IMR-90 (cell line): ENCODE results near the gene TBC1D16.

ENCODE experiments used
- CEBPB ChIP-seq: IDR thresholded peaks from 2 replicates; pipeline ENCODE4 v1.6.1; 2012; ENCODE audit warnings: low read depth, low read length, improper control_type of control experiment
- CHD1 ChIP-seq: IDR thresholded peaks from 2 replicates; pipeline ENCODE4 v1.6.1; 2012; ENCODE audit warnings: low read depth, low read length, improper control_type of control experiment
- MXI1 ChIP-seq: IDR thresholded peaks from 2 replicates; pipeline ENCODE4 v1.6.1; 2012; ENCODE audit warnings: low read depth, mild to moderate bottlenecking, low read length, moderate library complexity, borderline replicate concordance
- POLR2A ChIP-seq: IDR thresholded peaks from 2 replicates; pipeline ENCODE4 v1.6.1; 2012; ENCODE audit warnings: mild to moderate bottlenecking, low read depth, low read length
- RAD21 ChIP-seq: IDR thresholded peaks from 2 replicates; pipeline ENCODE4 v1.6.1; 2012; ENCODE audit warnings: low read length, improper control_type of control experiment
- RCOR1 ChIP-seq: IDR thresholded peaks from 2 replicates; pipeline ENCODE4 v1.6.1; 2012; ENCODE audit warnings: mild to moderate bottlenecking, low read length, improper control_type of control experiment; ENCODE audit not compliant: insufficient replicate concordance
- TF ChIP-seq, protein P1 (sequence below): conservative IDR thresholded peaks from 2 replicates; pipeline ENCODE4 v1.5.1; 2012; ENCODE audit warnings: mild to moderate bottlenecking, low read depth, low read length, improper control_type of control experiment
- TF ChIP-seq, protein P2 (sequence below): fragments of 150-350 bp; IDR thresholded peaks from 2 replicates; pipeline ENCODE4 v1.6.1; 2016; ENCODE audit warnings: low read depth, mild to moderate bottlenecking, low read length, moderate library complexity, borderline replicate concordance

GRCh38 chr17:79926142-79926604 lies 109.5 kb downstream of the TBC1D16 start:
- TF ChIP-seq, protein P1, sequence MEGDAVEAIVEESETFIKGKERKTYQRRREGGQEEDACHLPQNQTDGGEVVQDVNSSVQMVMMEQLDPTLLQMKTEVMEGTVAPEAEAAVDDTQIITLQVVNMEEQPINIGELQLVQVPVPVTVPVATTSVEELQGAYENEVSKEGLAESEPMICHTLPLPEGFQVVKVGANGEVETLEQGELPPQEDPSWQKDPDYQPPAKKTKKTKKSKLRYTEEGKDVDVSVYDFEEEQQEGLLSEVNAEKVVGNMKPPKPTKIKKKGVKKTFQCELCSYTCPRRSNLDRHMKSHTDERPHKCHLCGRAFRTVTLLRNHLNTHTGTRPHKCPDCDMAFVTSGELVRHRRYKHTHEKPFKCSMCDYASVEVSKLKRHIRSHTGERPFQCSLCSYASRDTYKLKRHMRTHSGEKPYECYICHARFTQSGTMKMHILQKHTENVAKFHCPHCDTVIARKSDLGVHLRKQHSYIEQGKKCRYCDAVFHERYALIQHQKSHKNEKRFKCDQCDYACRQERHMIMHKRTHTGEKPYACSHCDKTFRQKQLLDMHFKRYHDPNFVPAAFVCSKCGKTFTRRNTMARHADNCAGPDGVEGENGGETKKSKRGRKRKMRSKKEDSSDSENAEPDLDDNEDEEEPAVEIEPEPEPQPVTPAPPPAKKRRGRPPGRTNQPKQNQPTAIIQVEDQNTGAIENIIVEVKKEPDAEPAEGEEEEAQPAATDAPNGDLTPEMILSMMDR: no peak
- TF ChIP-seq, protein P2, sequence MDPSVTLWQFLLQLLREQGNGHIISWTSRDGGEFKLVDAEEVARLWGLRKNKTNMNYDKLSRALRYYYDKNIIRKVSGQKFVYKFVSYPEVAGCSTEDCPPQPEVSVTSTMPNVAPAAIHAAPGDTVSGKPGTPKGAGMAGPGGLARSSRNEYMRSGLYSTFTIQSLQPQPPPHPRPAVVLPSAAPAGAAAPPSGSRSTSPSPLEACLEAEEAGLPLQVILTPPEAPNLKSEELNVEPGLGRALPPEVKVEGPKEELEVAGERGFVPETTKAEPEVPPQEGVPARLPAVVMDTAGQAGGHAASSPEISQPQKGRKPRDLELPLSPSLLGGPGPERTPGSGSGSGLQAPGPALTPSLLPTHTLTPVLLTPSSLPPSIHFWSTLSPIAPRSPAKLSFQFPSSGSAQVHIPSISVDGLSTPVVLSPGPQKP: no peak
- TF ChIP-seq RAD21 (no peak), POLR2A (no peak), CHD1 (no peak), RCOR1 (no peak), CEBPB (no peak), MXI1 (no peak)
